ENCODE data around the gene PRR12.

Gene PRR12

GRCh38 chr19:49594993-49595818, 4.2 kb downstream of the PRR12 start:
- Histone ChIP-seq H3K27me3 (ENCODE audit: control insufficient read depth, insufficient read depth, low read length) (no peaks in the 10 kb centered on the region), H3K27ac (ENCODE audit: low read length) (no peak overlapping the region), H3K9ac (ENCODE audit: low read length) (no peak overlapping the region), H3K4me1 (ENCODE audit: control insufficient read depth, low read depth, low read length) (peaks cover 7% of the 10 kb centered on the region), H3K4me3 (ENCODE audit: low read length) (no peak overlapping the region), H3K36me3 (ENCODE audit: control insufficient read depth, low read depth, low read length) (peaks cover 44% of the 10 kb centered on the region), H3K9me3 (ENCODE audit: control insufficient read depth, low read depth, low read length) (no peaks in the 10 kb centered on the region)

- Histone ChIP-seq H3K27ac (ENCODE audit: low read length) (no peak overlapping the region), H3K9me3 (ENCODE audit: control insufficient read depth, low read depth, low read length) (no peaks in the 10 kb centered on the region), H3K4me1 (ENCODE audit: control insufficient read depth, low read depth, low read length) (peaks cover 7% of the 10 kb centered on the region), H3K9ac (ENCODE audit: low read length) (no peak overlapping the region), H3K4me3 (ENCODE audit: low read length) (no peak overlapping the region), H3K36me3 (ENCODE audit: control insufficient read depth, low read depth, low read length) (peaks cover 49% of the 10 kb centered on the region), H3K27me3 (ENCODE audit: control insufficient read depth, insufficient read depth, low read length) (no peaks in the 10 kb centered on the region)
Measured at GRCh38 chr19:49595819-49596404, 4.9 kb downstream of the PRR12 start.

GRCh38 chr19:49596407-49596806, 5.4 kb downstream of the PRR12 start:
- Histone ChIP-seq H3K27ac (ENCODE audit: low read length) (no peak overlapping the region), H3K27me3 (ENCODE audit: control insufficient read depth, insufficient read depth, low read length) (no peaks in the 10 kb centered on the region), H3K4me3 (ENCODE audit: low read length) (no peak overlapping the region), H3K9me3 (ENCODE audit: control insufficient read depth, low read depth, low read length) (no peaks in the 10 kb centered on the region), H3K36me3 (ENCODE audit: control insufficient read depth, low read depth, low read length) (peaks cover 53% of the 10 kb centered on the region), H3K4me1 (ENCODE audit: control insufficient read depth, low read depth, low read length) (peaks cover 7% of the 10 kb centered on the region), H3K9ac (ENCODE audit: low read length) (no peak overlapping the region)

- Histone ChIP-seq H3K9me3 (ENCODE audit: control insufficient read depth, low read depth, low read length) (no peaks in the 10 kb centered on the region), H3K36me3 (ENCODE audit: control insufficient read depth, low read depth, low read length) (peaks cover 59% of the 10 kb centered on the region), H3K9ac (ENCODE audit: low read length) (no peak overlapping the region), H3K4me3 (ENCODE audit: low read length) (no peak overlapping the region), H3K4me1 (ENCODE audit: control insufficient read depth, low read depth, low read length) (peaks cover 7% of the 10 kb centered on the region), H3K27ac (ENCODE audit: low read length) (no peak overlapping the region), H3K27me3 (ENCODE audit: control insufficient read depth, insufficient read depth, low read length) (no peaks in the 10 kb centered on the region)
Measured at GRCh38 chr19:49596954-49597702, 6.1 kb downstream of the PRR12 start.

GRCh38 chr19:49597703-49597974, 6.7 kb downstream of the PRR12 start:
- no peaks in the 10 kb centered on the region for H3K27me3 ChIP-seq (ENCODE audit: control insufficient read depth, insufficient read depth, low read length)
- H3K9me3 ChIP-seq (ENCODE audit: control insufficient read depth, low read depth, low read length), result no peaks in the 10 kb centered on the region
- H3K4me1 ChIP-seq (ENCODE audit: control insufficient read depth, low read depth, low read length), result peaks cover 7% of the 10 kb centered on the region
- no peak overlapping the region for H3K4me3 ChIP-seq (ENCODE audit: low read length)
- H3K36me3 ChIP-seq (ENCODE audit: control insufficient read depth, low read depth, low read length), result peaks cover 64% of the 10 kb centered on the region
- no peak overlapping the region for H3K27ac ChIP-seq (ENCODE audit: low read length)
- H3K9ac ChIP-seq (ENCODE audit: low read length), result no peak overlapping the region

GRCh38 chr19:49599378-49600295, 8.7 kb downstream of the PRR12 start:
- H3K36me3 ChIP-seq (ENCODE audit: control insufficient read depth, low read depth, low read length), result peaks cover 70% of the 10 kb centered on the region
- no peaks in the 10 kb centered on the region for H3K27me3 ChIP-seq (ENCODE audit: control insufficient read depth, insufficient read depth, low read length)
- no peak overlapping the region for H3K4me3 ChIP-seq (ENCODE audit: low read length)
- no peak overlapping the region for H3K9ac ChIP-seq (ENCODE audit: low read length)
- no peaks in the 10 kb centered on the region for H3K9me3 ChIP-seq (ENCODE audit: control insufficient read depth, low read depth, low read length)
- no peaks in the 10 kb centered on the region for H3K4me1 ChIP-seq (ENCODE audit: control insufficient read depth, low read depth, low read length)
- H3K27ac ChIP-seq (ENCODE audit: low read length), result no peak overlapping the region

- Histone ChIP-seq H3K4me1 (ENCODE audit: control insufficient read depth, low read depth, low read length) (no peaks in the 10 kb centered on the region), H3K4me3 (ENCODE audit: low read length) (no peak overlapping the region), H3K27me3 (ENCODE audit: control insufficient read depth, insufficient read depth, low read length) (no peaks in the 10 kb centered on the region), H3K36me3 (ENCODE audit: control insufficient read depth, low read depth, low read length) (peaks cover 68% of the 10 kb centered on the region), H3K9me3 (ENCODE audit: control insufficient read depth, low read depth, low read length) (no peaks in the 10 kb centered on the region), H3K9ac (ENCODE audit: low read length) (no peak overlapping the region), H3K27ac (ENCODE audit: low read length) (no peak overlapping the region)
Measured at GRCh38 chr19:49601482-49602038, 10.6 kb downstream of the PRR12 start.

GRCh38 chr19:49602806-49603205, 11.8 kb downstream of the PRR12 start:
- Histone ChIP-seq H3K4me1 (ENCODE audit: control insufficient read depth, low read depth, low read length) (no peaks in the 10 kb centered on the region), H3K4me3 (ENCODE audit: low read length) (no peak overlapping the region), H3K9ac (ENCODE audit: low read length) (no peak overlapping the region), H3K27me3 (ENCODE audit: control insufficient read depth, insufficient read depth, low read length) (no peaks in the 10 kb centered on the region), H3K9me3 (ENCODE audit: control insufficient read depth, low read depth, low read length) (no peaks in the 10 kb centered on the region), H3K36me3 (ENCODE audit: control insufficient read depth, low read depth, low read length) (peaks cover 76% of the 10 kb centered on the region), H3K27ac (ENCODE audit: low read length) (no peak overlapping the region)

GRCh38 chr19:49605605-49606004, 14.6 kb downstream of the PRR12 start:
- H3K27me3 ChIP-seq (ENCODE audit: control insufficient read depth, insufficient read depth, low read length), result no peaks in the 10 kb centered on the region
- H3K27ac ChIP-seq (ENCODE audit: low read length), result no peak overlapping the region
- no peak overlapping the region for H3K9ac ChIP-seq (ENCODE audit: low read length)
- H3K9me3 ChIP-seq (ENCODE audit: control insufficient read depth, low read depth, low read length), result no peaks in the 10 kb centered on the region
- H3K4me3 ChIP-seq (ENCODE audit: low read length), result no peak overlapping the region
- no peaks in the 10 kb centered on the region for H3K4me1 ChIP-seq (ENCODE audit: control insufficient read depth, low read depth, low read length)
- peaks cover 75% of the 10 kb centered on the region for H3K36me3 ChIP-seq (ENCODE audit: control insufficient read depth, low read depth, low read length)

GRCh38 chr19:49609499-49610092, 18.6 kb downstream of the PRR12 start:
- H3K9me3 ChIP-seq (ENCODE audit: control insufficient read depth, low read depth, low read length), result no peaks in the 10 kb centered on the region
- H3K9ac ChIP-seq (ENCODE audit: low read length), result no peak overlapping the region
- peaks cover 55% of the 10 kb centered on the region for H3K36me3 ChIP-seq (ENCODE audit: control insufficient read depth, low read depth, low read length)

More at GRCh38 chr19:49609499-49610092, 18.6 kb downstream of the PRR12 start:
- Histone ChIP-seq H3K4me3 (ENCODE audit: low read length) (no peak overlapping the region), H3K4me1 (ENCODE audit: control insufficient read depth, low read depth, low read length) (no peaks in the 10 kb centered on the region), H3K27me3 (ENCODE audit: control insufficient read depth, insufficient read depth, low read length) (no peaks in the 10 kb centered on the region), H3K27ac (ENCODE audit: low read length) (no peak overlapping the region)
